ENCODE measurements around the gene TOP2A. TPM values are rescaled to one million over a fixed set of nuclear protein-coding genes. Genes with fewer than 3 reads are reported as not detected.

TOP2A gene
- total and polyA plus RNA-seq, 9 of the 15 experiments (the other 6 are each of a cell fraction or from before 2014, with no cell fraction given) = 133 to 347 (median 259) TPM

DNA sequence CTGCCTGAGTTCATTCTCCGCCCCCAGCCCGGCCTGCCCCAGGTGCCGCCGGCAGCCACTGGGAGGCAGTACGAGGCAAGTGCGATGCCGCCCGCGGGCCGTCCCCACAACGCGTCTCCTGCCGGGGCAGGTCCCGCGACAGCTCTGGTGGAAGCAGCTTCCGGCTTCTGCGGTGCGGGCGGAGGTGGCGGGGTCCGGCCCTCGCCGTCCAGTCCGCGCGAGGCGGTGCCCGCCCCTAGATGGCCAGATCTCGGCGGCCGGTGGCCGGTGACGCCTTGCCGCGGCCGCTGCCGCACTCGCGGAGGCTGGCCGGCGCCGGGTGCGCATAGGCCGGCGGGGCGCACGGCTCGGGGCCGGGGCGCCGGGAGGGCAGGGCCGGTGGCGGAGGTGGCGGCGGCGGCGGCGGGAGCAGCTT lies 55.0 kb downstream of the TOP2A start (continued):
- TF ChIP-seq, protein P1, sequence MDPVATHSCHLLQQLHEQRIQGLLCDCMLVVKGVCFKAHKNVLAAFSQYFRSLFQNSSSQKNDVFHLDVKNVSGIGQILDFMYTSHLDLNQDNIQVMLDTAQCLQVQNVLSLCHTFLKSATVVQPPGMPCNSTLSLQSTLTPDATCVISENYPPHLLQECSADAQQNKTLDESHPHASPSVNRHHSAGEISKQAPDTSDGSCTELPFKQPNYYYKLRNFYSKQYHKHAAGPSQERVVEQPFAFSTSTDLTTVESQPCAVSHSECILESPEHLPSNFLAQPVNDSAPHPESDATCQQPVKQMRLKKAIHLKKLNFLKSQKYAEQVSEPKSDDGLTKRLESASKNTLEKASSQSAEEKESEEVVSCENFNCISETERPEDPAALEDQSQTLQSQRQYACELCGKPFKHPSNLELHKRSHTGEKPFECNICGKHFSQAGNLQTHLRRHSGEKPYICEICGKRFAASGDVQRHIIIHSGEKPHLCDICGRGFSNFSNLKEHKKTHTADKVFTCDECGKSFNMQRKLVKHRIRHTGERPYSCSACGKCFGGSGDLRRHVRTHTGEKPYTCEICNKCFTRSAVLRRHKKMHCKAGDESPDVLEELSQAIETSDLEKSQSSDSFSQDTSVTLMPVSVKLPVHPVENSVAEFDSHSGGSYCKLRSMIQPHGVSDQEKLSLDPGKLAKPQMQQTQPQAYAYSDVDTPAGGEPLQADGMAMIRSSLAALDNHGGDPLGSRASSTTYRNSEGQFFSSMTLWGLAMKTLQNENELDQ (CRISPR knock-in tag; IDR thresholded peaks at IDR 0.05; ENCODE audit: borderline replicate concordance) = no peak
- TF ChIP-seq, protein P2, sequence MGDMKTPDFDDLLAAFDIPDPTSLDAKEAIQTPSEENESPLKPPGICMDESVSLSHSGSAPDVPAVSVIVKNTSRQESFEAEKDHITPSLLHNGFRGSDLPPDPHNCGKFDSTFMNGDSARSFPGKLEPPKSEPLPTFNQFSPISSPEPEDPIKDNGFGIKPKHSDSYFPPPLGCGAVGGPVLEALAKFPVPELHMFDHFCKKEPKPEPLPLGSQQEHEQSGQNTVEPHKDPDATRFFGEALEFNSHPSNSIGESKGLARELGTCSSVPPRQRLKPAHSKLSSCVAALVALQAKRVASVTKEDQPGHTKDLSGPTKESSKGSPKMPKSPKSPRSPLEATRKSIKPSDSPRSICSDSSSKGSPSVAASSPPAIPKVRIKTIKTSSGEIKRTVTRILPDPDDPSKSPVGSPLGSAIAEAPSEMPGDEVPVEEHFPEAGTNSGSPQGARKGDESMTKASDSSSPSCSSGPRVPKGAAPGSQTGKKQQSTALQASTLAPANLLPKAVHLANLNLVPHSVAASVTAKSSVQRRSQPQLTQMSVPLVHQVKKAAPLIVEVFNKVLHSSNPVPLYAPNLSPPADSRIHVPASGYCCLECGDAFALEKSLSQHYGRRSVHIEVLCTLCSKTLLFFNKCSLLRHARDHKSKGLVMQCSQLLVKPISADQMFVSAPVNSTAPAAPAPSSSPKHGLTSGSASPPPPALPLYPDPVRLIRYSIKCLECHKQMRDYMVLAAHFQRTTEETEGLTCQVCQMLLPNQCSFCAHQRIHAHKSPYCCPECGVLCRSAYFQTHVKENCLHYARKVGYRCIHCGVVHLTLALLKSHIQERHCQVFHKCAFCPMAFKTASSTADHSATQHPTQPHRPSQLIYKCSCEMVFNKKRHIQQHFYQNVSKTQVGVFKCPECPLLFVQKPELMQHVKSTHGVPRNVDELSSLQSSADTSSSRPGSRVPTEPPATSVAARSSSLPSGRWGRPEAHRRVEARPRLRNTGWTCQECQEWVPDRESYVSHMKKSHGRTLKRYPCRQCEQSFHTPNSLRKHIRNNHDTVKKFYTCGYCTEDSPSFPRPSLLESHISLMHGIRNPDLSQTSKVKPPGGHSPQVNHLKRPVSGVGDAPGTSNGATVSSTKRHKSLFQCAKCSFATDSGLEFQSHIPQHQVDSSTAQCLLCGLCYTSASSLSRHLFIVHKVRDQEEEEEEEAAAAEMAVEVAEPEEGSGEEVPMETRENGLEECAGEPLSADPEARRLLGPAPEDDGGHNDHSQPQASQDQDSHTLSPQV (IDR thresholded peaks at IDR 0.05) = 0 out of 2 replicates have a peak, but pooled peaks have one; percentile 56
- TF ChIP-seq ARNT (IDR thresholded peaks at IDR 0.05) (no peak), ZEB2 (IDR thresholded peaks at IDR 0.05) (no peak), TSC22D4 (tag; IDR thresholded peaks at IDR 0.05) (no peak), ZNF3 (CRISPR knock-in tag; IDR thresholded peaks at IDR 0.05) (no peak), KLF16 (IDR thresholded peaks at IDR 0.05) (peak; percentile 56; the same call in 1 of the 2 replicates), PHTF2 (CRISPR knock-in tag; IDR thresholded peaks at IDR 0.05) (no peak), FOXK2 (conservative IDR thresholded peaks at IDR 0.05 in 1 of 2, IDR thresholded peaks at IDR 0.05 in 1 of 2; ENCODE audit: low read depth in 2 of 2) (no peak), PYGO2 (tag; IDR thresholded peaks at IDR 0.05) (no peak), TCF7 (IDR thresholded peaks at IDR 0.05; ENCODE audit: borderline replicate concordance) (peak; percentile 23; the same call in 1 of the 2 replicates), ARHGAP35 (IDR thresholded peaks at IDR 0.05; ENCODE audit: partially characterized antibody) (no peak), ZNF717 (CRISPR knock-in tag; IDR thresholded peaks at IDR 0.05) (no peak), ZNF764 (CRISPR knock-in tag; IDR thresholded peaks at IDR 0.05; ENCODE audit: low read depth) (no peak), JUN (IDR thresholded peaks at IDR 0.05; ENCODE audit: borderline replicate concordance, low read depth, low read length) (no peak), JUN (CRISPR knock-in tag; IDR thresholded peaks at IDR 0.05; ENCODE audit: borderline replicate concordance) (no peak), BRD9 (IDR thresholded peaks at IDR 0.05; ENCODE audit: low read depth, partially characterized antibody) (no peak), ZNF444 (CRISPR knock-in tag; IDR thresholded peaks at IDR 0.05) (no peak), ATF7 (IDR thresholded peaks at IDR 0.05) (no peak; the same call in 1 of the 2 replicates)
- TF ChIP-seq, protein P3, sequence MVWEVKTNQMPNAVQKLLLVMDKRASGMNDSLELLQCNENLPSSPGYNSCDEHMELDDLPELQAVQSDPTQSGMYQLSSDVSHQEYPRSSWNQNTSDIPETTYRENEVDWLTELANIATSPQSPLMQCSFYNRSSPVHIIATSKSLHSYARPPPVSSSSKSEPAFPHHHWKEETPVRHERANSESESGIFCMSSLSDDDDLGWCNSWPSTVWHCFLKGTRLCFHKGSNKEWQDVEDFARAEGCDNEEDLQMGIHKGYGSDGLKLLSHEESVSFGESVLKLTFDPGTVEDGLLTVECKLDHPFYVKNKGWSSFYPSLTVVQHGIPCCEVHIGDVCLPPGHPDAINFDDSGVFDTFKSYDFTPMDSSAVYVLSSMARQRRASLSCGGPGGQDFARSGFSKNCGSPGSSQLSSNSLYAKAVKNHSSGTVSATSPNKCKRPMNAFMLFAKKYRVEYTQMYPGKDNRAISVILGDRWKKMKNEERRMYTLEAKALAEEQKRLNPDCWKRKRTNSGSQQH (CRISPR knock-in tag; IDR thresholded peaks at IDR 0.05) = no peak
- TF ChIP-seq, protein P4, sequence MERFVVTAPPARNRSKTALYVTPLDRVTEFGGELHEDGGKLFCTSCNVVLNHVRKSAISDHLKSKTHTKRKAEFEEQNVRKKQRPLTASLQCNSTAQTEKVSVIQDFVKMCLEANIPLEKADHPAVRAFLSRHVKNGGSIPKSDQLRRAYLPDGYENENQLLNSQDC (CRISPR knock-in tag; IDR thresholded peaks at IDR 0.05) = no peak
